Cortex of kidney (tissue), 1 donor: ENCODE results near the gene CA10.

ENCODE experiments used
- DNase-seq: peaks from one replicate; lab custom pipeline; 2025; lab: John Stamatoyannopoulos, UW

The CA10 gene

GRCh38 chr17:51951741-51952140 is 206.8 kb downstream of the CA10 start:
- DNase-seq: no peak

- no peak for DNase-seq
Observed at GRCh38 chr17:51948128-51948527, 210.4 kb downstream of the CA10 start.

GRCh38 chr17:51947160-51947735 is 211.3 kb downstream of the CA10 start:
- DNase-seq: no peak

- DNase-seq: no peak
Observed at GRCh38 chr17:51946311-51946710, 212.2 kb downstream of the CA10 start.

GRCh38 chr17:51941272-51941671 is 217.2 kb downstream of the CA10 start:
- DNase-seq: no peak

GRCh38 chr17:51937264-51937663 is 221.2 kb downstream of the CA10 start:
- DNase-seq: no peak

- DNase-seq: no peak
Observed at GRCh38 chr17:51935477-51935876, 223.0 kb downstream of the CA10 start.

- no peak for DNase-seq
Observed at GRCh38 chr17:51933647-51934046, 224.9 kb downstream of the CA10 start.

DNA sequence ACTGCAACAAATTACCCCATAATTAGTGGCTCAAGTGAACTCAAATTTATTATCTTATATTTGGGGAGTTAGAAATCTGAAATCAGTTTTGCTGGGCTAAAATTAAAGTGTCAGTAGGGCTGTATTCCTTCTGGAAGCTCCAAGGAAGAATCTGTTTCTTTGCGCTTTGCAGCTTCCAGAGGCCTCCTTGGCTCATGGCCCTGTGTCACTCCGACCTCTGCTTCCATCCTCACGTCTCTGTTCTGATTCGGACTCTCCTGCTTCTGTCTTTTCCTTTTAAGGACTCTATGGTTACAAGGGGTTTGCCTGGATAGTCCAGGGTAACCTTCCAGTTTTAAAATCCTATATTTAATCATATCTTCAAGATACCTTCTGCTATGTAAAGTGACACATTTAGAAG is 232.1 kb downstream of the CA10 start:
- no peak for DNase-seq

- no peak for DNase-seq
Observed at GRCh38 chr17:51921500-51921899, 237.0 kb downstream of the CA10 start.

DNA sequence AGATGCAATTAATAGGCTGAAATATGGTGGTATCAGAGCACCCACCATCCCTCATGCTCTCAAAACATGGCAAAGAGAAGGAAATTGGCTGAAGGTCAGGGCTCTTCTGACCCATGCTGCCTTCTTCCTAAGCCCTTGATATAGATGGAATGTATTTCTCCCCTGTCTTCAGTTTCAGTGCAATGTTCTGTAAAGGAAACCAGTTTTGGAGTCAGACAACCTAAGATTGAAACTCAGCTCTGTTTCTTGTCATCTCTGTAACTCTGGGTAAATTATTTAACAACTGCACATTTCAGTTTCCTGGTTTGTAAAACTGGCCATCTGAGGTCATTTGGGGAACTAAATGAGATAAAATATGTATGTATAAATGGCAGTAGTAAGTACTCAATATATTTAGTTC is 243.9 kb downstream of the CA10 start:
- no peak for DNase-seq

GRCh38 chr17:51913491-51914205 is 244.9 kb downstream of the CA10 start:
- DNase-seq: no peak

DNA sequence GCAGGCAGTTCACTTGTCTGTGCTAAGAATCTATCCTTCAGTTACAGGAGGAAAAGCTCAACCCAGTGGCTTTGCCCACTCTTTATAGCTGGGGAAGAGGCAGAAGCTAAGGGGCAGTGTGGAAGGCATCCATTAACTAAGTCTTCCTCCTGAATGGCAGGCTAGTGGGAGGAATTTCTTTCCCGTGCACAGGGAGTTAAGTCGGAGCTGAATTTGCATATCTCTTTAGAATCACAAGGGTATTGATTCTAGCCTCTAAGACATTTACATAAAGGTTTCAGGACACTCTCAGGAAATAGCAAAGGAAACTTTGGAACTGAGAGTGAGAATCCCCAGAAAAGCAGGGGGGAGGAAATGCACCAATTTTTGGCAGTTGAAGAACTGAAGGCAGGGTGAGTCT is 245.6 kb downstream of the CA10 start:
- DNase-seq: no peak

DNA sequence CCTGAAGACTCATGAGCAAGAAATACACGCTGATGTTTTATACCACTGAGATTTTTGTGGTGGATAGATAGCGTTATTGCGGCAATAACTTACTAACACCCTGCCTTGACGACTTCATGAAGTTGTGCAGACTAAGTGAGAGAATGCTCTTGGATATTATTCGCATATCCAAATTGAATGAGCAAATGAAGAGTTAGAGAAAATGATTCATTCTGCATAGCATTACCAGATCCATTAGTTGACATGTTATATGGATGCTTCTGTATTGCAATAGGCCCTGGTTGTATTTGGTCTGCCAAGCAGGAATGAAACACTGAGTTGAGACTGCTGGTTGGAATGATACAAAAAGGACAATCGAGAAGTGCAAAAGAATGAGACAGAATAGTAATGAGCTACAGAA is 247.3 kb downstream of the CA10 start:
- DNase-seq: no peak

DNA sequence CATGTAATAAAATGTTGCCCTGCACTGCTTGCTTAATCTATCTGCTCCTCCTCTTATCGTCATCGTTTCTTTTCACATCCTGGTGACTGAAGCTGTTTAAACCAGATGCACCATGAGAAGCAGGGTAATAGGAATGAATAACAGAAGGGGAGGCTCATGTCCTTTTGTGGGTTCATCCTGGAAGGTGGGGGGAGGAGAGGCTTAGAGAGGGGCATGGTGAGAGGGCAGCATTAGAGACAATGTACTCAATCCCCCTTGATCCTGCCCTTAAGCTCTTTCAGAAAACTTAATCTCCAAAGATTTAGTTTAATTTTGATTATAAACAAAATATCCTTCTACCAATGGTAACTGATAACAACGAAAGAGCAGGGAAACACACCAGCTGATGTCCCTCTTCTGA is 248.5 kb downstream of the CA10 start:
- no peak for DNase-seq

- no peak for DNase-seq
Observed at GRCh38 chr17:51908841-51909537, 249.5 kb downstream of the CA10 start.

- no peak for DNase-seq
Observed at GRCh38 chr17:51907041-51907440, 251.5 kb downstream of the CA10 start.

- no peak for DNase-seq
Observed at GRCh38 chr17:51904379-51904778, 254.1 kb downstream of the CA10 start.

- DNase-seq: no peak
Observed at GRCh38 chr17:51901242-51901641, 257.3 kb downstream of the CA10 start.

GRCh38 chr17:51891936-51892335 is 266.6 kb downstream of the CA10 start:
- no peak for DNase-seq

DNA sequence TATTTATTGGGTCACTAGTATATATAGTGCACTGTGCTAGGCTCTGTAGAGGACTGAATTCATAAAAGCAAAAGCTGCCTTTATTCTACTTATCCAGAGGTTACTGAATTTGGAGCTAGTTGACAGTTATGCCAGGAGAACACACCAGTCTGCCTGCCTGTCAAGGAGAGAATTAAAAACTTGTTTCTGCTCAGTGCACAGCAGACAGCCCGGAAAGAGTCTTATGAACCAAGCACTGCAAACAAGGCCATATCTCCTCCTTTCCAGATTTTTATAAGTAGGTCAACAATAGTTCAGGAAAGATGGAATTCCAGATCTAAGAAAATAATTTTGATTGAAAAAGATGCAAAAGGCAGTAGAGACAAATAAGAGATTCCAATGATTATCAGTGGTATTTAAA is 267.8 kb downstream of the CA10 start:
- DNase-seq: no peak

- no peak for DNase-seq
Observed at GRCh38 chr17:51888816-51889215, 269.7 kb downstream of the CA10 start.

DNA sequence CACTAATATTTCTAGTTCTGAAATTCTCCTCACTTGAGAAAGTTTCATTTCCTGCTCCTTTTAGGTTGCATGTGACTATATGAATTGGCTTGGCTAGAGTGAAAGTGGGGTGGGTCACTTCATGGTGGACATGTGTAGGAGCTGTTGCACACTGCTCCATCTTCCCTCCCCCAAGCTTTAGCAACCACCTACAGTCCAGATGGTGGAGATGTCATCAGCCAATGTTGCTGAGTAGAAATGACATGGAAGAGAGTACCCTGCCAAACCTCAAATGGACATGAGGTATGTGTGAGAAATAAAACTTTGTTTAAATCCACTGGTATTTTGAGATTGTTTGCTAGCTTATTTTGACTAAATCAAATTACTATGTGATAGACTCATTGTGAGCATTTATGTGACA is 281.5 kb downstream of the CA10 start:
- no peak for DNase-seq
